SK-N-SH treated with all-trans-retinoic acid at 6 μM for 48 hours (cell line): ENCODE results near the gene GRXCR1.

Experiments
- ATAC-seq: fragments of 200-7000 bp; cut with Tn5 transposase; 3 replicates; pipeline ENCODE4 v1.9.1; 2020; ENCODE audit warnings: mild to moderate bottlenecking, moderate library complexity
- ARNTL ChIP-seq: fragments of 450-650 bp; formaldehyde crosslinking; IDR thresholded peaks from 2 replicates; pipeline ENCODE4 v1.5.0; 2020; ENCODE audit warnings: low read depth, mild to moderate bottlenecking, moderate library complexity, borderline replicate concordance
- BACH2 ChIP-seq: fragments of 250-450 bp; sonication (Bioruptor Pico); IDR thresholded peaks from 2 replicates; pipeline ENCODE4 v1.9.0; 2021; ENCODE audit warnings: mild to moderate bottlenecking, borderline replicate concordance
- CSDC2 ChIP-seq: fragments of 250-450 bp; sonication (Bioruptor Pico); IDR thresholded peaks from 2 replicates; pipeline ENCODE4 v1.5.0; 2020; ENCODE audit warnings: mild to moderate bottlenecking, moderate library complexity
- ESRRG ChIP-seq: fragments of 250-450 bp; sonication (Bioruptor Pico); IDR thresholded peaks from 2 replicates; pipeline ENCODE4 v1.6.1; 2021; ENCODE audit warnings: mild to moderate bottlenecking
- ISL1 ChIP-seq: fragments of 250-450 bp; sonication (Bioruptor Pico); IDR thresholded peaks from 2 replicates; pipeline ENCODE4 v2.1.2; 2022; ENCODE audit warnings: mild to moderate bottlenecking, moderate library complexity
- PATZ1 ChIP-seq: fragments of 250-450 bp; sonication (Bioruptor Pico); IDR thresholded peaks from 2 replicates; pipeline ENCODE4 v1.8.0; 2020; ENCODE audit warnings: mild to moderate bottlenecking, moderate library complexity, borderline replicate concordance
- RARB ChIP-seq: fragments of 250-450 bp; sonication (Bioruptor Pico); IDR thresholded peaks from 2 replicates; pipeline ENCODE4 v1.8.0; 2021; ENCODE audit warnings: mild to moderate bottlenecking, moderate library complexity
- TCF4 ChIP-seq: fragments of 250-450 bp; sonication (Bioruptor Pico); IDR thresholded peaks from 2 replicates; pipeline ENCODE4 v1.8.0; 2021; ENCODE audit warnings: mild to moderate bottlenecking, moderate library complexity, borderline replicate concordance
- TOX ChIP-seq: fragments of 250-450 bp; sonication (Bioruptor Pico); IDR thresholded peaks from 2 replicates; pipeline ENCODE4 v1.8.0; 2021; ENCODE audit warnings: mild to moderate bottlenecking, moderate library complexity, borderline replicate concordance
- ZC3H10 ChIP-seq: fragments of 250-450 bp; sonication (Bioruptor Pico); IDR thresholded peaks from 2 replicates; pipeline ENCODE4 v1.5.1; 2021; ENCODE audit warnings: mild to moderate bottlenecking, moderate library complexity
- ZFP3 ChIP-seq: fragments of 250-450 bp; sonication (Bioruptor Pico); IDR thresholded peaks from 2 replicates; pipeline ENCODE4 v1.5.0; 2020; ENCODE audit warnings: mild to moderate bottlenecking, moderate library complexity
- ZFP30 ChIP-seq: fragments of 450-650 bp; formaldehyde crosslinking; IDR thresholded peaks from 2 replicates; pipeline ENCODE4 v1.5.0; 2022; ENCODE audit warnings: mild to moderate bottlenecking, moderate library complexity
- ZNF565 ChIP-seq: fragments of 450-650 bp; formaldehyde crosslinking; conservative IDR thresholded peaks from 2 replicates; pipeline ENCODE4 v1.5.0; 2020; ENCODE audit warnings: low read depth, mild to moderate bottlenecking, moderate library complexity
- ZNF70 ChIP-seq: fragments of 450-650 bp; formaldehyde crosslinking; IDR thresholded peaks from 2 replicates; pipeline ENCODE4 v1.5.0; 2020; ENCODE audit warnings: mild to moderate bottlenecking, moderate library complexity
- ZNF8 ChIP-seq: fragments of 450-650 bp; formaldehyde crosslinking; IDR thresholded peaks from 2 replicates; pipeline ENCODE4 v1.5.0; 2020; ENCODE audit warnings: mild to moderate bottlenecking, moderate library complexity
- TF ChIP-seq, protein P1 (sequence below): fragments of 250-450 bp; sonication (Bioruptor Pico); IDR thresholded peaks from 2 replicates; pipeline ENCODE4 v1.5.0; 2020; ENCODE audit warnings: mild to moderate bottlenecking, moderate library complexity
- TF ChIP-seq, protein P2 (sequence below): fragments of 250-450 bp; sonication (Bioruptor Pico); IDR thresholded peaks from 2 replicates; pipeline ENCODE4 v1.5.1; 2021; ENCODE audit warnings: mild to moderate bottlenecking, moderate library complexity
- TF ChIP-seq, protein P3 (sequence below): fragments of 250-450 bp; sonication (Bioruptor Pico); IDR thresholded peaks from 2 replicates; pipeline ENCODE4 v1.8.0; 2021; ENCODE audit warnings: low read depth, mild to moderate bottlenecking, moderate library complexity, borderline replicate concordance
- TF ChIP-seq, protein P4 (sequence below): fragments of 250-450 bp; sonication (Bioruptor Pico); IDR thresholded peaks from 2 replicates; pipeline ENCODE4 v1.5.1; 2020; ENCODE audit warnings: low read depth, mild to moderate bottlenecking, moderate library complexity

GRXCR1 gene

GRCh38 chr4:42881253-42881652 lies 11.3 kb upstream of the GRXCR1 start:
- ATAC-seq: no peak
- no peak for TF ChIP-seq ZFP30

- TF ChIP-seq ZNF8 (CRISPR knock-in tag): no peak
- TF ChIP-seq BACH2: no peak
- TF ChIP-seq ZFP30: no peak
- TF ChIP-seq, protein P1, sequence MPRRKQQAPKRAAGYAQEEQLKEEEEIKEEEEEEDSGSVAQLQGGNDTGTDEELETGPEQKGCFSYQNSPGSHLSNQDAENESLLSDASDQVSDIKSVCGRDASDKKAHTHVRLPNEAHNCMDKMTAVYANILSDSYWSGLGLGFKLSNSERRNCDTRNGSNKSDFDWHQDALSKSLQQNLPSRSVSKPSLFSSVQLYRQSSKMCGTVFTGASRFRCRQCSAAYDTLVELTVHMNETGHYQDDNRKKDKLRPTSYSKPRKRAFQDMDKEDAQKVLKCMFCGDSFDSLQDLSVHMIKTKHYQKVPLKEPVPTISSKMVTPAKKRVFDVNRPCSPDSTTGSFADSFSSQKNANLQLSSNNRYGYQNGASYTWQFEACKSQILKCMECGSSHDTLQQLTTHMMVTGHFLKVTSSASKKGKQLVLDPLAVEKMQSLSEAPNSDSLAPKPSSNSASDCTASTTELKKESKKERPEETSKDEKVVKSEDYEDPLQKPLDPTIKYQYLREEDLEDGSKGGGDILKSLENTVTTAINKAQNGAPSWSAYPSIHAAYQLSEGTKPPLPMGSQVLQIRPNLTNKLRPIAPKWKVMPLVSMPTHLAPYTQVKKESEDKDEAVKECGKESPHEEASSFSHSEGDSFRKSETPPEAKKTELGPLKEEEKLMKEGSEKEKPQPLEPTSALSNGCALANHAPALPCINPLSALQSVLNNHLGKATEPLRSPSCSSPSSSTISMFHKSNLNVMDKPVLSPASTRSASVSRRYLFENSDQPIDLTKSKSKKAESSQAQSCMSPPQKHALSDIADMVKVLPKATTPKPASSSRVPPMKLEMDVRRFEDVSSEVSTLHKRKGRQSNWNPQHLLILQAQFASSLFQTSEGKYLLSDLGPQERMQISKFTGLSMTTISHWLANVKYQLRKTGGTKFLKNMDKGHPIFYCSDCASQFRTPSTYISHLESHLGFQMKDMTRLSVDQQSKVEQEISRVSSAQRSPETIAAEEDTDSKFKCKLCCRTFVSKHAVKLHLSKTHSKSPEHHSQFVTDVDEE: no peak
- TF ChIP-seq PATZ1 (CRISPR knock-in tag): no peak
- TF ChIP-seq RARB: no peak
- TF ChIP-seq TCF4 (CRISPR knock-in tag): no peak
- TF ChIP-seq TOX (CRISPR knock-in tag): no peak
- no peak for TF ChIP-seq ISL1 (CRISPR knock-in tag)
- no peak for TF ChIP-seq ZNF70 (CRISPR knock-in tag)
- TF ChIP-seq, protein P2, sequence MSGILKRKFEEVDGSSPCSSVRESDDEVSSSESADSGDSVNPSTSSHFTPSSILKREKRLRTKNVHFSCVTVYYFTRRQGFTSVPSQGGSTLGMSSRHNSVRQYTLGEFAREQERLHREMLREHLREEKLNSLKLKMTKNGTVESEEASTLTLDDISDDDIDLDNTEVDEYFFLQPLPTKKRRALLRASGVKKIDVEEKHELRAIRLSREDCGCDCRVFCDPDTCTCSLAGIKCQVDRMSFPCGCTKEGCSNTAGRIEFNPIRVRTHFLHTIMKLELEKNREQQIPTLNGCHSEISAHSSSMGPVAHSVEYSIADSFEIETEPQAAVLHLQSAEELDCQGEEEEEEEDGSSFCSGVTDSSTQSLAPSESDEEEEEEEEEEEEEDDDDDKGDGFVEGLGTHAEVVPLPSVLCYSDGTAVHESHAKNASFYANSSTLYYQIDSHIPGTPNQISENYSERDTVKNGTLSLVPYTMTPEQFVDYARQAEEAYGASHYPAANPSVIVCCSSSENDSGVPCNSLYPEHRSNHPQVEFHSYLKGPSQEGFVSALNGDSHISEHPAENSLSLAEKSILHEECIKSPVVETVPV (CRISPR knock-in tag): no peak
- no peak for TF ChIP-seq ZFP3 (CRISPR knock-in tag)
- TF ChIP-seq, protein P3, sequence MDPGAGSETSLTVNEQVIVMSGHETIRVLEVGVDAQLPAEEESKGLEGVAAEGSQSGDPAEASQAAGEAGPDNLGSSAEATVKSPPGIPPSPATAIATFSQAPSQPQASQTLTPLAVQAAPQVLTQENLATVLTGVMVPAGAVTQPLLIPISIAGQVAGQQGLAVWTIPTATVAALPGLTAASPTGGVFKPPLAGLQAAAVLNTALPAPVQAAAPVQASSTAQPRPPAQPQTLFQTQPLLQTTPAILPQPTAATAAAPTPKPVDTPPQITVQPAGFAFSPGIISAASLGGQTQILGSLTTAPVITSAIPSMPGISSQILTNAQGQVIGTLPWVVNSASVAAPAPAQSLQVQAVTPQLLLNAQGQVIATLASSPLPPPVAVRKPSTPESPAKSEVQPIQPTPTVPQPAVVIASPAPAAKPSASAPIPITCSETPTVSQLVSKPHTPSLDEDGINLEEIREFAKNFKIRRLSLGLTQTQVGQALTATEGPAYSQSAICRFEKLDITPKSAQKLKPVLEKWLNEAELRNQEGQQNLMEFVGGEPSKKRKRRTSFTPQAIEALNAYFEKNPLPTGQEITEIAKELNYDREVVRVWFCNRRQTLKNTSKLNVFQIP: no peak
- no peak for TF ChIP-seq CSDC2 (CRISPR knock-in tag)
- TF ChIP-seq ZNF565: no peak
- TF ChIP-seq ZC3H10 (CRISPR knock-in tag): no peak
- TF ChIP-seq ARNTL (CRISPR knock-in tag): no peak
- no peak for ATAC-seq
These were observed 869 bp upstream of the GRXCR1 start for GRCh38 chr4:42891644-42892043.

DNA sequence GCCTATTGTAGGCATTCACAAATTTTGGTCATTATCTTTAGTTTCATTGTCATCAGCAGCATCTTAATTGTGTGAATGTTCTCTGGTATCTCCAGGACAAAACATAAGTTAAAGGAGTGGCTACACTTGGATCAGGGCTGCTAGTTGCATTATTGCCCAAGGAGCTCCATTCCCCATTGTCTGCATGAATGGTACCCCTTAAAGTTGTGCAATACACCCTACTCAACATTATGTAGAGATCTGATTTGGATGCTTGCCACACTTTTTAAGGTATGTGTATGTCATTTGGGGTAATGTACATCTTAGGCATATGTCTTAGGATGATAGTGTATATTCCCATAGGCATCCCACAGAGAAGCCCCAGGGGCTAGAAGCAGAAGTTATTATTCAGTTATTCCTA lies 2.9 kb downstream of the GRXCR1 start:
- TF ChIP-seq ZFP3 (CRISPR knock-in tag) (no peak), ARNTL (CRISPR knock-in tag) (no peak), ISL1 (CRISPR knock-in tag) (no peak), TOX (CRISPR knock-in tag) (no peak), RARB (no peak), BACH2 (no peak), PATZ1 (CRISPR knock-in tag) (no peak), ZNF8 (CRISPR knock-in tag) (no peak), ZNF565 (no peak), CSDC2 (CRISPR knock-in tag) (no peak), ZFP30 (no peak), ESRRG (CRISPR knock-in tag) (no peak), ZC3H10 (CRISPR knock-in tag) (no peak)
- TF ChIP-seq, protein P3: no peak
- TF ChIP-seq, protein P4, sequence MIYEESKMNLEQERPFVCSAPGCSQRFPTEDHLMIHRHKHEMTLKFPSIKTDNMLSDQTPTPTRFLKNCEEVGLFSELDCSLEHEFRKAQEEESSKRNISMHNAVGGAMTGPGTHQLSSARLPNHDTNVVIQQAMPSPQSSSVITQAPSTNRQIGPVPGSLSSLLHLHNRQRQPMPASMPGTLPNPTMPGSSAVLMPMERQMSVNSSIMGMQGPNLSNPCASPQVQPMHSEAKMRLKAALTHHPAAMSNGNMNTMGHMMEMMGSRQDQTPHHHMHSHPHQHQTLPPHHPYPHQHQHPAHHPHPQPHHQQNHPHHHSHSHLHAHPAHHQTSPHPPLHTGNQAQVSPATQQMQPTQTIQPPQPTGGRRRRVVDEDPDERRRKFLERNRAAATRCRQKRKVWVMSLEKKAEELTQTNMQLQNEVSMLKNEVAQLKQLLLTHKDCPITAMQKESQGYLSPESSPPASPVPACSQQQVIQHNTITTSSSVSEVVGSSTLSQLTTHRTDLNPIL: no peak

More for the DNA sequence above, 2.9 kb downstream of the GRXCR1 start:
- no peak for ATAC-seq
